Astrocyte of the spinal cord (primary cell): ENCODE results near the gene OVOL2.

Source experiments
- DNase-seq: peaks from one replicate; pipeline ENCODE4 v3.0.0; 2011; ENCODE audit warnings: low read depth, low spot score
- H3K4me3 ChIP-seq: 2 replicates; pipeline ENCODE4 v1.5.1; 2011; ENCODE audit warnings: low read depth, mild to moderate bottlenecking, low read length, moderate library complexity
- in situ Hi-C: cut with HindIII; loops from 2 replicates; pipeline ENCODE4 v1.10.0; 2017; ENCODE audit warnings: low sequenced_read_pairs
- TF ChIP-seq, protein P1 (sequence below): IDR thresholded peaks from 2 replicates; pipeline ENCODE4 v1.5.1; 2012; ENCODE audit warnings: low read depth, mild to moderate bottlenecking, low read length, inconsistent platforms

OVOL2 gene

DNA sequence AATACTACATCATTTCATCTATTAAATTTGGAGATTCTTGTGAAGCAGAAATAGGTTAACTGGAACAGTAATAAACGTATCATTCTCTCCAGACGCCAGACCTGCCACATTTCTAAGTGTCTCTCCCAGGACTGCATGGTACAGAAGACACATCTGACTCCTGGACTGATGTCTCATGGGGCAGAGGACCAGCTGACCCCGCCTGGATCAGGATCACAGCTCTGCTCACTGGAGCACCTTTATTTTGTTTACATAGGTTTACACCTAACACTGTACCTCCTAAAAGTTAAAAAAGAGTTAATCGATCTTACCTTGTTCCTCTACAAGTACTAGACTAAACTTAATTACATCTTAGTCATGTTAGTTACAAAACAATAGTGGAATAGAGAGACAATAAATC, 11.2 kb downstream of the OVOL2 start:
- in situ Hi-C loops = no loop called here
- TF ChIP-seq, protein P1, sequence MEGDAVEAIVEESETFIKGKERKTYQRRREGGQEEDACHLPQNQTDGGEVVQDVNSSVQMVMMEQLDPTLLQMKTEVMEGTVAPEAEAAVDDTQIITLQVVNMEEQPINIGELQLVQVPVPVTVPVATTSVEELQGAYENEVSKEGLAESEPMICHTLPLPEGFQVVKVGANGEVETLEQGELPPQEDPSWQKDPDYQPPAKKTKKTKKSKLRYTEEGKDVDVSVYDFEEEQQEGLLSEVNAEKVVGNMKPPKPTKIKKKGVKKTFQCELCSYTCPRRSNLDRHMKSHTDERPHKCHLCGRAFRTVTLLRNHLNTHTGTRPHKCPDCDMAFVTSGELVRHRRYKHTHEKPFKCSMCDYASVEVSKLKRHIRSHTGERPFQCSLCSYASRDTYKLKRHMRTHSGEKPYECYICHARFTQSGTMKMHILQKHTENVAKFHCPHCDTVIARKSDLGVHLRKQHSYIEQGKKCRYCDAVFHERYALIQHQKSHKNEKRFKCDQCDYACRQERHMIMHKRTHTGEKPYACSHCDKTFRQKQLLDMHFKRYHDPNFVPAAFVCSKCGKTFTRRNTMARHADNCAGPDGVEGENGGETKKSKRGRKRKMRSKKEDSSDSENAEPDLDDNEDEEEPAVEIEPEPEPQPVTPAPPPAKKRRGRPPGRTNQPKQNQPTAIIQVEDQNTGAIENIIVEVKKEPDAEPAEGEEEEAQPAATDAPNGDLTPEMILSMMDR = no peak
- no peak overlapping the region for H3K4me3 ChIP-seq
- no peak for DNase-seq

DNA sequence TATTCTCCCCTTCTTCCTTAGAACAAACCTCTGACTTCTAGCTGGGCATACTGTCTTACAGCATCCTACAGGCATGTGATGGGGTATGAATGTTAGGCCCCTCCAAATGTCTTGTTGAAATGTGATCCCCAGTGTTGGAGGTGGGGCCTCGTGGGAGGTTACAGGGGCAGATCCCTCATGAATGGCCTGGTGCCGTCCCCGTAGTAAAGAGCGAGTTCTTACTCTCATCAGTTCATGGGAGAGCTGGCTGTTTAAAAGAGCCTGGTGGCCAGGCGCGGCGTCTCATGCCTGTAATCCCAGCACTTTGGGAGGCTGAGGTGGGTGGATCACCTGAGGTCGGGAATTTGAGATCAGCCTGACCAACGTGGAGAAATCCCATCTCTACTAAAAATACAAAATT, 15.5 kb downstream of the OVOL2 start:
- DNase-seq = no peak
- in situ Hi-C loops = no loop called here
- no peak overlapping the region for H3K4me3 ChIP-seq
- TF ChIP-seq, protein P1 = no peak

DNA sequence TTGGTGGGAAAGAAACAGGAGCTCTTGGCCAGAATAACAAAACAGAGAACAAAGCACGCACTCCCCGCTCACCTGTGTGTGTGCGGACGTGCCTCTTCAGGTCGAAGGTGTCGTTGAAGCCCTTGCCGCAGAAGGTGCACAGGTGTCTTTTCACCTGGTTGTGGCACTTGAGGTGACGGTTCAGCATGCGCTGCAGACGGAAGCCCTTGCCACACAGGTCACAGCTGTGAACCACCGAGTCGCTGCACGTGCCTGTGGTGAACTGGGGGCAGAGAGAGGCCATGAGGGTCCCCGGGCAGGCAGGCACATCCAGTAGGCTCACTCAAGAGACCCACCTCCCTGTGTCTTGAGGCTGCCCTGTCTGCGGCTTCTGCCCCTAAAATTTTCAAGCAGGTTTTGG, 16.3 kb downstream of the OVOL2 start:
- DNase-seq = no peak
- TF ChIP-seq, protein P1 = no peak
- H3K4me3 ChIP-seq = no peak overlapping the region
- in situ Hi-C loops = no loop called here

DNA sequence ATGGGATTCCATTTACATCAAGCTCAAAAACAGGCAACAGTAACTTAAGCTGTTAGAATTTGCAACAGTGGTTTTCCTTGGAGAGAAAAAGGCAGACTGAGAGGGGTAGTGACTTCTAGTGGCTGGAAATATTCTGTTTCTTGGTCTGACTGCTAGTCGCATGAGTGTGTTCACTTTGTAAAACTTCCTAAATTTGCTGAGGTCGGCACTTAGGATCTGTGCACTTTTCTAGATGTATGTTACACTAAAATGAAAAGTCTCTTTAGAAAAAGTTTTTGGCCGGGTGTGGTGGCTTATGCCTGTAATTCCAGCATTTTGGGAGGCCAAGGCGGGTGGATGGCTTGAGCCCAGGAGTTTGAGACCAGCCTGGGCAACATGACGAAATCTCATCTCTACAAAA, 18.7 kb downstream of the OVOL2 start:
- TF ChIP-seq, protein P1 = no peak
- in situ Hi-C loops = no loop called here
- no peak for DNase-seq
- no peak overlapping the region for H3K4me3 ChIP-seq

DNA sequence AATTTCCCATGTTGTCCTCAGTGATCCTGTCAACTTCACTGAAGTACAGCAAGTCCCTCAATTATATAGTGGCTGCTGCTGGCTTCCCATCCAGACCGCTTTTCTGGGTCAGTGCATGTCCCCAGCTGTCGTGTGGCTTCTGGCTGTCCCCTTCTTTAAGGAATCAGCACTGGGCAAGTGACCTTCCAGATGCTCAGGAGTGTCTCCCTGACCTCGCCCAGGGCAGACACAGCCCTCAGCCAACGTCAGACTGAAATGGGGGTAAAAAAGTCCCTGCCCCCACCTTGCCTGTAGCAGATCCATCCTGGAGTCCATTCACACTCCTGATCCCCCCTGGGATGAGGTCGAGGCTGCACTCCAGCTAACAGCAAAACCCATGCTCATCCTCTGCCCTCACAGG, 23.7 kb downstream of the OVOL2 start:
- in situ Hi-C loops = no loop called here
- TF ChIP-seq, protein P1 = no peak
- DNase-seq = no peak
- H3K4me3 ChIP-seq = no peak overlapping the region

DNA sequence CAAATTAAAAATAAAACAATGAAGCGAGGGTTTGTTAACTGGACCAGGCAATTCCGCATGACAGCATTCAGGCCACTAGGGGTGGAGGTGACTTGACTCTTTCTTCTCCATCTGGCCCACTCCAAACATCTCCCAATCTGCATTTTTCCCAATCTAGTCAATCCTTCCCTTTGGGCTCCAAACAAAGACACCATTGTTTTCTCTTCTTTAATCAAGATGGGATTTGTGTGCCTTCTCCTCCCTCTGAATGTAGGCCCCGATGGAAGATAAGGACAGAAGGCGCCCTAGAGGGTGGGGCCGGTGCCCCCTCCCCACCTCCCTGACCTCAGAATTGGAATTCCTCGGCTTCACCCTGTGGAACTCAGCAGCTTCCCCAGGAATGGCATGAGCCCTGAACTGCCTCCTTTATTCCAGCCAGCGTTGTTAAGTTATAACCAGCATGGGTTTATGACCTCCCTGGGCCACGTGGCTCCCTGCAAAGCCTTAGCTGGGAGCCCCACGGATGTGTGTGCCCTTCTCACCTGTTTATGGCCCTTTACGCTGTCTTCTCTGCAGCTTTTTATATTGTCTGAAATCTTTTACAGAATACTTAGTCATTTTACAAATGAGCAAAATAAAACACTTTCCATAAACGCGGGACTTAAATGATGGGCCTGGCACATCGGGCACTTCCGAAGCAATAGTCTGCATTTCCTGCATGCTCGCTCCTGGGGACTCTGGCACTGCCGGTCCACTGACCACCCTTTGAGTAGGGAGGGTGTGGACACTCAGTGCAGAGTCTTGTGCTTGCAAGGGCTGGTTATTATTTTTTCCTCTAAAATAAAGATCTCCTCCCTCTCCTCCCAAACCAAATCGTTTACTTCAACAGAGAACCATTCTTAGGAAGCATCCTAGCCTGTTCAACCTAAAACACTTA, 24.5 kb downstream of the OVOL2 start:
- H3K4me3 ChIP-seq = no peak overlapping the region
- no peak for DNase-seq
- TF ChIP-seq, protein P1 = no peak
- in situ Hi-C loops = no loop called here
